Measurements from ENCODE around the gene SPACA7. TPM values are rescaled to one million over a fixed set of nuclear protein-coding genes. Genes with fewer than 3 reads are reported as not detected.

SPACA7 gene
- total and polyA plus RNA-seq, 4 donors = not detected

DNA sequence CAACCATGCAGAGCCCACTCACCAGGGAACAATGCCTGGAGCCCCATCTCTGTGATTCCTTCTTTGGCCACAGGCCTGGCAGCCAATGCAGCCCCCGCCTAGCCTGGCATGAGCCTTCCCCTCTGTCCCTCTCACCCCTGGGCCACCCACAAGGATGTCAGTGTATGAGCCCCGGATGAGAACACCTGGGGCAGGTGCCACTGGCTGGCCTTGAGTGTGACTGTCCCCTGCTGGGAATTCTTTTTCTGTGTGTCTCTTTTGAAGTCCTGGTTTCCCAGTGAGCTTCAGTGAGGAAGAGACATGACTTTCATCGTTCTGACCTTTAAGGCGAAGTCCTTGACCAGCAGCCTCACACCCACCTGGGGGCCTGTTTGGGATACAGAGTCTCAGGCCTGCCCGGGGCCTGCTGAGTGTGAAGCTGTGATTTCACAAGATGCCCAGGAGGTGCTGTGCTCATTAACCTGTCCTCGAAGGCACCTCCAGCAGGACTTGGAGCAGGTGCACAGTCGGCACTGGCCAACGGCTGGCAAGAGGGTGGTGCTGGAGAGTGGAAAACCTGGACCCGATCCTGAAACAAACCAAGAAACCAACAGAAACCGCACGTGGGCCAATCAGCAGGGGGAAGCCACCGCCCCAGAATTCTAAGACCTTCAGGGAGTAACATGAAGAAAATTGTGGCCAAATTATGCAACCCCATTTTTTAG, 27.4 kb upstream of the SPACA7 start:
- TF ChIP-seq, protein P1, sequence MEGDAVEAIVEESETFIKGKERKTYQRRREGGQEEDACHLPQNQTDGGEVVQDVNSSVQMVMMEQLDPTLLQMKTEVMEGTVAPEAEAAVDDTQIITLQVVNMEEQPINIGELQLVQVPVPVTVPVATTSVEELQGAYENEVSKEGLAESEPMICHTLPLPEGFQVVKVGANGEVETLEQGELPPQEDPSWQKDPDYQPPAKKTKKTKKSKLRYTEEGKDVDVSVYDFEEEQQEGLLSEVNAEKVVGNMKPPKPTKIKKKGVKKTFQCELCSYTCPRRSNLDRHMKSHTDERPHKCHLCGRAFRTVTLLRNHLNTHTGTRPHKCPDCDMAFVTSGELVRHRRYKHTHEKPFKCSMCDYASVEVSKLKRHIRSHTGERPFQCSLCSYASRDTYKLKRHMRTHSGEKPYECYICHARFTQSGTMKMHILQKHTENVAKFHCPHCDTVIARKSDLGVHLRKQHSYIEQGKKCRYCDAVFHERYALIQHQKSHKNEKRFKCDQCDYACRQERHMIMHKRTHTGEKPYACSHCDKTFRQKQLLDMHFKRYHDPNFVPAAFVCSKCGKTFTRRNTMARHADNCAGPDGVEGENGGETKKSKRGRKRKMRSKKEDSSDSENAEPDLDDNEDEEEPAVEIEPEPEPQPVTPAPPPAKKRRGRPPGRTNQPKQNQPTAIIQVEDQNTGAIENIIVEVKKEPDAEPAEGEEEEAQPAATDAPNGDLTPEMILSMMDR (IDR thresholded peaks at IDR 0.05; ENCODE audit: control extremely low read depth, extremely low read depth) = no peak
- H3K9me3 ChIP-seq (ENCODE audit: control insufficient read depth in 4 of 4, insufficient read depth in 3 of 4, low read length in 3 of 4) = peaks cover 0 to 3% (median 0%) of the 10 kb centered on the region in 4 donors
- ATAC-seq (ENCODE audit: insufficient read depth, low FRiP score) (no peak), DNase-seq (no peak)
- no peaks in the 10 kb centered on the region for H3K36me3 ChIP-seq (ENCODE audit: control insufficient read depth in 4 of 4, insufficient read depth in 4 of 4, low read length in 4 of 4)
- H3K9ac ChIP-seq (ENCODE audit: insufficient read depth in 1 of 2, low read length in 2 of 2) = no peak overlapping the region
- WGBS, 2 donors = 77 to 78% methylated on average over 12 of the region's 12 CpGs
- H3K27ac ChIP-seq (ENCODE audit: low read depth in 1 of 2, low read length in 1 of 2) = no peak overlapping the region
- peaks cover 0 to 5% (median 0%) of the 10 kb centered on the region in 5 donors for H3K4me1 ChIP-seq (ENCODE audit: control insufficient read depth in 5 of 5, insufficient read depth in 5 of 5, low read length in 5 of 5)
- peaks cover 0 to 52% (median 50%) of the 10 kb centered on the region in 3 donors for H3K27me3 ChIP-seq (ENCODE audit: control insufficient read depth in 3 of 3, insufficient read depth in 3 of 3, low read length in 2 of 3)
- H3K4me3 ChIP-seq = no peak overlapping the region

DNA sequence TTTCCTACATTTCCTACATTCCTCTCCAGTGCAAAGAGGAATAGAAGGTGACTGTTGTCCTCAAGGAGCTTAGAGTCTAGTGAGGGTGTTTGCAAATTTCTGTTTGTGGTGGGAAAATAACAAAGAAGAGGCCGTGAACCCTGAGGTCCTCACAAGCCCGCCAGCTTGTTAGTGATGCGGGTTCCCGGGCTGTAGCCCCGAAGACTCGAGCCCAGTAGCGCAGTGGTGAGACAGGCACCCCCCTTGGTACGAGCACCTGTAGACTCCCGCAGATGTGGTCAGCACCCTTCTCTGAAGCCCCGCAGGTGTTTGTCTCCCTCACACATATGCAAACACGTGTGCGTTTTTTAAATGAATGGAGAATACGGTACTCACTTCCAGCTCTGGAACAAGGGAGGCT, 26.5 kb upstream of the SPACA7 start:
- DNase-seq (no peak), ATAC-seq (ENCODE audit: insufficient read depth, low FRiP score) (no peak)
- TF ChIP-seq, protein P1 (IDR thresholded peaks at IDR 0.05; ENCODE audit: control extremely low read depth, extremely low read depth) = no peak
- WGBS, 2 donors = 72 to 76% methylated on average over 13 of the region's 13 CpGs
- Histone ChIP-seq H3K27ac (ENCODE audit: low read depth in 1 of 2, low read length in 1 of 2) (no peak overlapping the region), H3K27me3 (ENCODE audit: control insufficient read depth in 3 of 3, insufficient read depth in 3 of 3, low read length in 2 of 3) (peaks cover 0 to 44% (median 41%) of the 10 kb centered on the region in 3 donors), H3K4me1 (ENCODE audit: control insufficient read depth in 5 of 5, insufficient read depth in 5 of 5, low read length in 5 of 5) (peaks cover 0 to 5% (median 0%) of the 10 kb centered on the region in 5 donors), H3K4me3 (no peak overlapping the region), H3K9ac (ENCODE audit: insufficient read depth in 1 of 2, low read length in 2 of 2) (no peak overlapping the region), H3K9me3 (ENCODE audit: control insufficient read depth in 4 of 4, insufficient read depth in 3 of 4, low read length in 3 of 4) (peaks cover 0 to 3% (median 0%) of the 10 kb centered on the region in 4 donors), H3K36me3 (ENCODE audit: control insufficient read depth in 4 of 4, insufficient read depth in 4 of 4, low read length in 4 of 4) (no peaks in the 10 kb centered on the region)

DNA sequence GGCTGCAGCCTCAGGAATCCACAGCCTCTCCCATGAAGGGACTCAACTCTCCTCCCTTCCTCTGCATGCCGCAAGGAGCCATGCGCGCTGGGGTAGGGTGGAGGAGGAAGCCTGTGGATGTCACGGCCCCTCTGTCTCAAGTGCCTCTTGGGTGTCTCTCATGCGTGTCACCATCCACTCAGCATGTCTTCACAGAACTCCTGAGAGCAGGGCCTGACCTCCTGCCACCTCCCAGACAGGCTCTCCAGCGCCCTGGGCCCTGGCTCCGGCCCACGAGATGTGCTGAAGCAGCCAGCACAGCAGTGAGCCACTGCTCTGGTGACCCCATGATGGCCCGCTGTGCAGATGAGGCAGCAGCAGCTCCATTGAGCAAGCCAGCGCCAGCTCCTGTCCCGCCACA, 25.9 kb upstream of the SPACA7 start:
- TF ChIP-seq, protein P1 (IDR thresholded peaks at IDR 0.05; ENCODE audit: control extremely low read depth, extremely low read depth) = no peak
- peaks cover 0 to 3% (median 0%) of the 10 kb centered on the region in 4 donors for H3K9me3 ChIP-seq (ENCODE audit: control insufficient read depth in 4 of 4, insufficient read depth in 3 of 4, low read length in 3 of 4)
- H3K27ac ChIP-seq (ENCODE audit: low read depth in 1 of 2, low read length in 1 of 2) = no peak overlapping the region
- ATAC-seq (ENCODE audit: insufficient read depth, low FRiP score) = no peak
- H3K4me1 ChIP-seq (ENCODE audit: control insufficient read depth in 5 of 5, insufficient read depth in 5 of 5, low read length in 5 of 5) = peaks cover 0 to 5% (median 0%) of the 10 kb centered on the region in 5 donors
- H3K4me3 ChIP-seq = no peak overlapping the region
- peaks cover 0 to 38% (median 36%) of the 10 kb centered on the region in 3 donors for H3K27me3 ChIP-seq (ENCODE audit: control insufficient read depth in 3 of 3, insufficient read depth in 3 of 3, low read length in 2 of 3)
- WGBS, 2 donors = 64 to 87% methylated on average over 11 of the region's 11 CpGs
- no peak for DNase-seq
- H3K9ac ChIP-seq (ENCODE audit: insufficient read depth in 1 of 2, low read length in 2 of 2) = no peak overlapping the region
- no peaks in the 10 kb centered on the region for H3K36me3 ChIP-seq (ENCODE audit: control insufficient read depth in 4 of 4, insufficient read depth in 4 of 4, low read length in 4 of 4)

All from lung (tissue), 12 donors.